Heart left ventricle (tissue), 13 donors: ENCODE data around the gene SETD7.

ENCODE experiments used
- CTCF ChIP-seq, 12 donors: fragments of 200-600 bp; sonication (generic) in 4 of 12; IDR thresholded peaks; one replicate each; pipeline versions ENCODE4 v1.5.0 to v1.8.0; 2018 to 2022; ENCODE audit warnings: antibody characterized with exemption in 12 of 12, mild to moderate bottlenecking in 5 of 12
- POLR2A ChIP-seq, 2 donors: fragments of 450-650 bp; IDR thresholded peaks; one replicate each; pipeline ENCODE4 v1.6.1; 2017; ENCODE audit warnings: antibody characterized with exemption in 2 of 2, mild to moderate bottlenecking in 2 of 2, moderate library complexity in 2 of 2
- donor health status: ischemic (EF 13 %, LVEDD 7.1; RV severe dilation, severe dysfunction).
- donor health status: DM: no; HTN: yes; CAD: no.
- donor health status: DM: no; HTN: no; CAD: no.
- donor health status: ischemic (EF 25% LVEDD 6.9; RV normal size, moderate dysfunction).
- donor health status: ischemic (EF 25% LVEDD 5.7; RV mildly dilated, moderate dysfunction).
- donor health status: ischemic (EF 35%, LVEDD 5.7; RV mildly dilated, moderate dysfunction).
- donor health status: nonischemic (EF 11% LVEDD 7.7; RV severe dilation, severe dysfunction).
- donor health status: DM: yes; HTN: yes; CAD: no.
- donor health status: PGD.
- donor health status: ischemic (EF 29% LVEDD 5.4; RV normal size, mild dysfunction).
- donor health status: nonischemic (EF 23%, LVEDD 6.1; RV moderate dilation, normal function).

- no peak for TF ChIP-seq POLR2A (IDR thresholded peaks at IDR 0.05)
- TF ChIP-seq CTCF (IDR thresholded peaks at IDR 0.05) = no peak
Observed at GRCh38 chr4:139574641-139575040, 18.6 kb upstream of the SETD7 start.
